WTC11 (cell line): ENCODE results near the gene TET1. TPM values are rescaled to one million over a fixed set of nuclear protein-coding genes. Genes with fewer than 3 reads are reported as not detected.

ENCODE experiments used
- ATAC-seq: fragments of 200-7000 bp; cut with Tn5 transposase; 2 replicates; pipeline ENCODE4 v1.10.0; 2021; ENCODE audit warnings: mild to moderate bottlenecking, moderate library complexity
- CTCF ChIA-PET: fragments of 300-600 bp; sonication (Branson Sonifier 250); formaldehyde crosslinking; loops from one replicate; lab custom pipeline; 2021; ENCODE audit warnings: antibody characterized with exemption; lab: Charles Lee
- POLR2A ChIA-PET: fragments of 350-600 bp; sonication (Branson Sonifier 250); formaldehyde crosslinking; loops from one replicate; lab custom pipeline; 2021; ENCODE audit warnings: antibody characterized with exemption; lab: Charles Lee
- DNase-seq: peaks from one replicate; pipeline ENCODE4 v3.0.0; 2021; ENCODE audit warnings: low spot score
- H3K27ac Mint-ChIP-seq: 2 replicates; pipeline ENCODE4 v1.8.0; 2021; ENCODE audit warnings: mixed read lengths
- H3K27me3 Mint-ChIP-seq: 2 replicates; pipeline ENCODE4 v1.8.0; 2021; ENCODE audit warnings: low read depth, mild to moderate bottlenecking, moderate library complexity, mixed read lengths
- H3K36me3 Mint-ChIP-seq: 2 replicates; pipeline ENCODE4 v1.8.0; 2021; ENCODE audit warnings: mixed read lengths
- H3K4me1 Mint-ChIP-seq: 2 replicates; pipeline ENCODE4 v1.8.0; 2022; ENCODE audit warnings: mixed read lengths
- H3K4me3 Mint-ChIP-seq: 2 replicates; pipeline ENCODE4 v1.8.0; 2021; ENCODE audit warnings: mild to moderate bottlenecking, moderate library complexity, mixed read lengths
- H3K9me3 Mint-ChIP-seq: 2 replicates; pipeline ENCODE4 v1.8.0; 2021; ENCODE audit warnings: mixed read lengths
- CBFB ChIP-seq: sonication (generic); formaldehyde crosslinking; IDR thresholded peaks from 2 replicates; pipeline ENCODE4 v1.8.1; 2022; ENCODE audit warnings: mild to moderate bottlenecking, low read depth, missing genetic modification reagents
- CREB1 ChIP-seq: sonication (generic); formaldehyde crosslinking; IDR thresholded peaks from 2 replicates; pipeline ENCODE4 v1.8.0; 2023; ENCODE audit warnings: mild to moderate bottlenecking, missing genetic modification reagents
- ELF4 ChIP-seq: sonication (generic); formaldehyde crosslinking; IDR thresholded peaks from 2 replicates; pipeline ENCODE4 v1.8.1; 2022; ENCODE audit warnings: low read depth, mild to moderate bottlenecking, moderate library complexity, missing genetic modification reagents
- ETV6 ChIP-seq: sonication (generic); formaldehyde crosslinking; IDR thresholded peaks from 2 replicates; pipeline ENCODE4 v1.8.1; 2022; ENCODE audit warnings: mild to moderate bottlenecking, missing genetic modification reagents
- FOXP1 ChIP-seq: sonication (generic); formaldehyde crosslinking; IDR thresholded peaks from 2 replicates; pipeline ENCODE4 v1.8.0; 2022; ENCODE audit warnings: missing genetic modification reagents, mild to moderate bottlenecking, moderate library complexity, borderline replicate concordance
- GTF2I ChIP-seq: fragments of 250-450 bp; sonication (Bioruptor Pico); conservative IDR thresholded peaks from 2 replicates; pipeline ENCODE4 v1.4.0; 2021; ENCODE audit warnings: mild to moderate bottlenecking
- IRF2 ChIP-seq: sonication (generic); formaldehyde crosslinking; IDR thresholded peaks from 2 replicates; pipeline ENCODE4 v1.8.0; 2022; ENCODE audit warnings: low read depth, missing genetic modification reagents, borderline replicate concordance
- NFE2L1 ChIP-seq: sonication (generic); formaldehyde crosslinking; IDR thresholded peaks from 2 replicates; pipeline ENCODE4 v1.8.1; 2023; ENCODE audit warnings: missing genetic modification reagents
- NFYB ChIP-seq: sonication (generic); formaldehyde crosslinking; conservative IDR thresholded peaks from 2 replicates; pipeline ENCODE4 v1.8.0; 2022; ENCODE audit warnings: low read depth, missing genetic modification reagents
- SOX15 ChIP-seq: fragments of 250-450 bp; sonication (Bioruptor Pico); IDR thresholded peaks from 2 replicates; pipeline ENCODE4 v1.9.0; 2021; ENCODE audit warnings: mild to moderate bottlenecking
- TCF7 ChIP-seq: sonication (generic); formaldehyde crosslinking; IDR thresholded peaks from 2 replicates; pipeline ENCODE4 v1.8.0; 2022; ENCODE audit warnings: mild to moderate bottlenecking, low read depth, missing genetic modification reagents, moderate library complexity
- ZBTB21 ChIP-seq: sonication (generic); formaldehyde crosslinking; IDR thresholded peaks from 2 replicates; pipeline ENCODE4 v1.8.1; 2023; ENCODE audit warnings: mild to moderate bottlenecking, missing genetic modification reagents, borderline replicate concordance
- ZNF121 ChIP-seq: sonication (generic); formaldehyde crosslinking; IDR thresholded peaks from 2 replicates; pipeline ENCODE4 v1.8.0; 2023; ENCODE audit warnings: missing genetic modification reagents
- ZNF138 ChIP-seq: sonication (generic); formaldehyde crosslinking; conservative IDR thresholded peaks from 2 replicates; pipeline ENCODE4 v1.8.1; 2022; ENCODE audit warnings: mild to moderate bottlenecking, moderate library complexity, missing genetic modification reagents
- ZNF263 ChIP-seq: sonication (generic); formaldehyde crosslinking; IDR thresholded peaks from 2 replicates; pipeline ENCODE4 v1.8.1; 2022; ENCODE audit warnings: low read depth, mild to moderate bottlenecking, moderate library complexity, missing genetic modification reagents
- ZNF317 ChIP-seq: sonication (generic); formaldehyde crosslinking; IDR thresholded peaks from 2 replicates; pipeline ENCODE4 v1.8.1; 2023; ENCODE audit warnings: low read depth, mild to moderate bottlenecking, moderate library complexity, missing genetic modification reagents, borderline replicate concordance
- ZNF396 ChIP-seq: fragments of 250-450 bp; sonication (Bioruptor Pico); IDR thresholded peaks from 2 replicates; pipeline ENCODE4 v1.8.0; 2021; ENCODE audit warnings: mild to moderate bottlenecking, moderate library complexity, borderline replicate concordance
- ZNF416 ChIP-seq: fragments of 250-450 bp; sonication (Bioruptor Pico); IDR thresholded peaks from 2 replicates; pipeline ENCODE4 v1.9.0; 2021; ENCODE audit warnings: mild to moderate bottlenecking, inconsistent platforms
- total RNA-seq: library from RNA; stranded (reverse); gene quantifications from 3 replicates; pipeline ENCODE4 v1.2.3, GENCODE V29; 2021
- TF ChIP-seq, protein P1 (sequence below): fragments of 250-450 bp; sonication (Bioruptor Pico); IDR thresholded peaks from 2 replicates; pipeline ENCODE4 v1.9.0; 2021; ENCODE audit warnings: mild to moderate bottlenecking
- TF ChIP-seq, protein P2 (sequence below): sonication (generic); formaldehyde crosslinking; IDR thresholded peaks from 2 replicates; pipeline ENCODE4 v1.8.1; 2022; ENCODE audit warnings: mild to moderate bottlenecking, moderate library complexity, missing genetic modification reagents
- TF ChIP-seq, protein P3 (sequence below): sonication (generic); formaldehyde crosslinking; IDR thresholded peaks from 2 replicates; pipeline ENCODE4 v1.8.0; 2023; ENCODE audit warnings: mild to moderate bottlenecking, missing genetic modification reagents
- TF ChIP-seq, protein P4 (sequence below): sonication (generic); formaldehyde crosslinking; conservative IDR thresholded peaks from 2 replicates; pipeline ENCODE4 v1.8.1; 2022; ENCODE audit warnings: mild to moderate bottlenecking, missing genetic modification reagents
- TF ChIP-seq, protein P5 (sequence below): fragments of 250-450 bp; sonication (Bioruptor Pico); IDR thresholded peaks from 2 replicates; pipeline ENCODE4 v1.8.0; 2021; ENCODE audit warnings: mild to moderate bottlenecking

TET1 gene
- total RNA-seq, 1 experiment from 2014 or later, result 71.4 TPM

DNA sequence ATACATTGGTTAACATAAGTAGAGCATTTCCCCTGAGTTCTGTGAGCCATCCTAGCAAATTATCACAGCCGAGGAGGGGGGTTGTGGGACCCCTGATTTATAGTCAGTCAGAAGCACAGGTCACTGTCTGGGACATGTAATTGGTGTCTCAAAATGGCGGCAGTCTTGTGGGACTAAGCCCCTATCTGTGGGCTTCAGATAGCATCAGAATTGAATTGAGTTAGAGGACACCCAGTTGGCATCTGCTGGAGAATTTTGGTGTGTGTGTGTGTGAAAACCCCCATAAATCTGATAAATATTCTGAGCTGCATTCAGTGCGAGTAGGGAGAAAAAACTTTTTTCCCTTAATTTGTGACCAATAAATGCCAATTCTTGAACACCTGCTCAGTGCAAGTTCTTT, 6.5 kb upstream of the TET1 start:
- no peak for TF ChIP-seq SOX15 (CRISPR knock-in tag)
- no peak for TF ChIP-seq NFYB (CRISPR knock-in tag)
- TF ChIP-seq GTF2I (CRISPR knock-in tag), result no peak
- TF ChIP-seq, protein P1, sequence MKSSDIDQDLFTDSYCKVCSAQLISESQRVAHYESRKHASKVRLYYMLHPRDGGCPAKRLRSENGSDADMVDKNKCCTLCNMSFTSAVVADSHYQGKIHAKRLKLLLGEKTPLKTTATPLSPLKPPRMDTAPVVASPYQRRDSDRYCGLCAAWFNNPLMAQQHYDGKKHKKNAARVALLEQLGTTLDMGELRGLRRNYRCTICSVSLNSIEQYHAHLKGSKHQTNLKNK (CRISPR knock-in tag), result no peak
- H3K27me3 Mint-ChIP-seq, result no peaks in the 10 kb centered on the region
- ChIA-PET CTCF (interaction anchor here (1.0 kb wide), 1 partner anchor 147 kb away, joined by 4 read pairs; the partner anchor contains the start of gene RUFY2), POLR2A (no interaction called here)
- no peaks in the 10 kb centered on the region for H3K9me3 Mint-ChIP-seq
- ATAC-seq (no peak), DNase-seq (no peak)
- H3K4me3 Mint-ChIP-seq, result no peak overlapping the region
- H3K36me3 Mint-ChIP-seq, result no peaks in the 10 kb centered on the region
- peaks cover 18% of the 10 kb centered on the region for H3K4me1 Mint-ChIP-seq
- H3K27ac Mint-ChIP-seq, result peak overlapping the region; percentile 53; the same call in 1 of the 2 replicates

DNA sequence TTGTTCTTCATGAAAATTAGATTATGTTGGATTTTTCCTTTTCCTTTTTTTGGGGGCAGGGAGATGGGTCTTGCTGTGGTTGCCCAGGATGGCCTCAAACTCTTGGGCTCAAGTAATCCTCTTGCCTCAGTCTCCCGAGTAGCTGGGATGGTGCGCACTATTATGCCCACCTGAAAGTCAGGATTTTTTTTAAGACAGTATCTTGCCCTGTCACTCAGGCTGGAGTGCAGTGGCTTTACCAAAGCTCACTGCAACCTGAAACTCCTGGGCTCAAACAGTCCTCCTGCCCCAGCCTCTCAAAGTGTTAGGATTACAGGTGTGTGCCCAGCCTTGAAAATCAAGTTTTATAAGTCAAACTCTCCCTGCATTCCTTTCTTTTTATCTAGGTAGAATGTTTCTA, 1.7 kb upstream of the TET1 start:
- no peak for DNase-seq
- no peaks in the 10 kb centered on the region for H3K9me3 Mint-ChIP-seq
- POLR2A ChIA-PET, result no interaction called here
- no peak overlapping the region for H3K27ac Mint-ChIP-seq
- H3K27me3 Mint-ChIP-seq, result no peaks in the 10 kb centered on the region; the same call in 1 of the 2 replicates
- H3K36me3 Mint-ChIP-seq, result no peaks in the 10 kb centered on the region
- no peak for ATAC-seq
- no peak overlapping the region for H3K4me3 Mint-ChIP-seq
- CTCF ChIA-PET, result interaction anchor here (0.6 to 2.7 kb wide), 2 partner anchors 8 to 153 kb away, joined by 5 to 15 read pairs; no protein-coding TSS in a partner anchor
- peaks cover 18% of the 10 kb centered on the region for H3K4me1 Mint-ChIP-seq
- TF ChIP-seq, protein P2, sequence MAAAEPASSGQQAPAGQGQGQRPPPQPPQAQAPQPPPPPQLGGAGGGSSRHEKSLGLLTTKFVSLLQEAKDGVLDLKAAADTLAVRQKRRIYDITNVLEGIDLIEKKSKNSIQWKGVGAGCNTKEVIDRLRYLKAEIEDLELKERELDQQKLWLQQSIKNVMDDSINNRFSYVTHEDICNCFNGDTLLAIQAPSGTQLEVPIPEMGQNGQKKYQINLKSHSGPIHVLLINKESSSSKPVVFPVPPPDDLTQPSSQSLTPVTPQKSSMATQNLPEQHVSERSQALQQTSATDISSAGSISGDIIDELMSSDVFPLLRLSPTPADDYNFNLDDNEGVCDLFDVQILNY (CRISPR knock-in tag), result no peak
- TF ChIP-seq, protein P3, sequence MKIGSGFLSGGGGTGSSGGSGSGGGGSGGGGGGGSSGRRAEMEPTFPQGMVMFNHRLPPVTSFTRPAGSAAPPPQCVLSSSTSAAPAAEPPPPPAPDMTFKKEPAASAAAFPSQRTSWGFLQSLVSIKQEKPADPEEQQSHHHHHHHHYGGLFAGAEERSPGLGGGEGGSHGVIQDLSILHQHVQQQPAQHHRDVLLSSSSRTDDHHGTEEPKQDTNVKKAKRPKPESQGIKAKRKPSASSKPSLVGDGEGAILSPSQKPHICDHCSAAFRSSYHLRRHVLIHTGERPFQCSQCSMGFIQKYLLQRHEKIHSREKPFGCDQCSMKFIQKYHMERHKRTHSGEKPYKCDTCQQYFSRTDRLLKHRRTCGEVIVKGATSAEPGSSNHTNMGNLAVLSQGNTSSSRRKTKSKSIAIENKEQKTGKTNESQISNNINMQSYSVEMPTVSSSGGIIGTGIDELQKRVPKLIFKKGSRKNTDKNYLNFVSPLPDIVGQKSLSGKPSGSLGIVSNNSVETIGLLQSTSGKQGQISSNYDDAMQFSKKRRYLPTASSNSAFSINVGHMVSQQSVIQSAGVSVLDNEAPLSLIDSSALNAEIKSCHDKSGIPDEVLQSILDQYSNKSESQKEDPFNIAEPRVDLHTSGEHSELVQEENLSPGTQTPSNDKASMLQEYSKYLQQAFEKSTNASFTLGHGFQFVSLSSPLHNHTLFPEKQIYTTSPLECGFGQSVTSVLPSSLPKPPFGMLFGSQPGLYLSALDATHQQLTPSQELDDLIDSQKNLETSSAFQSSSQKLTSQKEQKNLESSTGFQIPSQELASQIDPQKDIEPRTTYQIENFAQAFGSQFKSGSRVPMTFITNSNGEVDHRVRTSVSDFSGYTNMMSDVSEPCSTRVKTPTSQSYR, result no peak
- TF ChIP-seq ZBTB21 (CRISPR knock-in tag), result no peak
- TF ChIP-seq NFE2L1, result no peak
- no peak for TF ChIP-seq CREB1 (CRISPR knock-in tag)
- TF ChIP-seq FOXP1 (CRISPR knock-in tag), result no peak
- TF ChIP-seq ETV6 (CRISPR knock-in tag), result no peak
- TF ChIP-seq ELF4, result no peak
- no peak for TF ChIP-seq ZNF138
- TF ChIP-seq ZNF121 (CRISPR knock-in tag), result no peak
- no peak for TF ChIP-seq TCF7
- TF ChIP-seq CBFB, result no peak
- TF ChIP-seq IRF2 (CRISPR knock-in tag), result no peak
- TF ChIP-seq ZNF396 (CRISPR knock-in tag), result no peak
- no peak for TF ChIP-seq ZNF263 (CRISPR knock-in tag)
- TF ChIP-seq ZNF416 (CRISPR knock-in tag), result no peak
- TF ChIP-seq ZNF317 (CRISPR knock-in tag), result no peak
- TF ChIP-seq, protein P4, sequence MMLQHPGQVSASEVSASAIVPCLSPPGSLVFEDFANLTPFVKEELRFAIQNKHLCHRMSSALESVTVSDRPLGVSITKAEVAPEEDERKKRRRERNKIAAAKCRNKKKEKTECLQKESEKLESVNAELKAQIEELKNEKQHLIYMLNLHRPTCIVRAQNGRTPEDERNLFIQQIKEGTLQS (CRISPR knock-in tag), result no peak
- TF ChIP-seq, protein P5, sequence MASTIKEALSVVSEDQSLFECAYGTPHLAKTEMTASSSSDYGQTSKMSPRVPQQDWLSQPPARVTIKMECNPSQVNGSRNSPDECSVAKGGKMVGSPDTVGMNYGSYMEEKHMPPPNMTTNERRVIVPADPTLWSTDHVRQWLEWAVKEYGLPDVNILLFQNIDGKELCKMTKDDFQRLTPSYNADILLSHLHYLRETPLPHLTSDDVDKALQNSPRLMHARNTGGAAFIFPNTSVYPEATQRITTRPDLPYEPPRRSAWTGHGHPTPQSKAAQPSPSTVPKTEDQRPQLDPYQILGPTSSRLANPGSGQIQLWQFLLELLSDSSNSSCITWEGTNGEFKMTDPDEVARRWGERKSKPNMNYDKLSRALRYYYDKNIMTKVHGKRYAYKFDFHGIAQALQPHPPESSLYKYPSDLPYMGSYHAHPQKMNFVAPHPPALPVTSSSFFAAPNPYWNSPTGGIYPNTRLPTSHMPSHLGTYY, result no peak
